ENCODE results near the gene PIAS3. TPM values are rescaled to one million over a fixed set of nuclear protein-coding genes. Genes with fewer than 3 reads are reported as not detected.

PIAS3 gene
- total and polyA plus RNA-seq, 2 experiments from 2014 or later: 35.7 to 45.4 TPM

DNA sequence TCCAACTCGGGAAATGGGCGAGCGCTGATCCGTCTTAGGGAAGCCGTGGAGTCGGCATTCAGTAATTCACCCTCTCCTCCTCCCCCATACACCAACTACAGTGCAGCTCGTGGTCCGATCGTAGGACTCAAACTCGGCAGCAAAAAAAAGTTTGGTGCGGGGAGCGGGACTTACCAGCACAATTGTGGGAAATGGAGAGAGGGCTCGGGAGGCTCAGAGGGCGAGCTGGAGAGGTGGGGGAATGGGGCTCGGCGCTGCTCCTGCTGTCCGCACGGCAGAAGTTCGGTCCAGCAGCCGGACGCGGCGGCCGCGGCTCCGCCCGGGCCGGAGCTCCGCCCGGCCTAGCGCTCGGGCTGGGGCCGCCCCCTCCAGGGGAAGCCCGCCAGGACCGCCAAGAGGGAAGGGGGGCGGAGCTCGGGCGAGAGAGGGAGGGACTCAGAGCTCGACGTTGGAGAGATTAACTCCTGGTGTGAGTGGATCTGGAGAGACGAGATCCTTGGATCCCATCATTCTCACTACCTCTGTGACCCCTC lies 676 bp upstream of the PIAS3 start:
- Histone ChIP-seq H3K36me3 (ENCODE audit: insufficient read depth) (peaks cover 9% of the 10 kb centered on the region), H4K20me1 (replicated peaks; ENCODE audit: insufficient read depth) (peaks cover 6% of the 10 kb centered on the region; the same call in 1 of the 2 replicates), H3K4me3 (peak overlapping the region; percentile 100), H2AFZ (peak overlapping the region; percentile 98), H3K27ac (ENCODE audit: low read depth) (peak overlapping the region; percentile 90), H3F3A (replicated peaks; ENCODE audit: low read depth) (peaks cover 5% of the 10 kb centered on the region; the same call in 1 of the 2 replicates), H3K4me2 (peak overlapping the region; percentile 94), H3K79me2 (replicated peaks; ENCODE audit: insufficient read depth) (peaks cover 8% of the 10 kb centered on the region), H3K4me1 (ENCODE audit: insufficient read depth) (peaks cover 7% of the 10 kb centered on the region), H3K9me2 (ENCODE audit: insufficient read depth) (peaks cover 5% of the 10 kb centered on the region; the same call in 1 of the 2 replicates), H3K27me3 (ENCODE audit: insufficient read depth) (no peaks in the 10 kb centered on the region)
- peak; percentile 75 for ATAC-seq
- Mint-ChIP-seq H3K9me3 (peaks cover 23% of the 10 kb centered on the region), H3K27me3 (ENCODE audit: insufficient read depth, low read depth, poor library complexity) (peaks cover 17% of the 10 kb centered on the region), H3K27ac (peak overlapping the region; percentile 85), H3K4me3 (peak overlapping the region; percentile 97), H3K4me1 (peaks cover 12% of the 10 kb centered on the region), H3K36me3 (ENCODE audit: low read depth) (peaks cover 37% of the 10 kb centered on the region)
- TF ChIP-seq EZH2phosphoT487 (IDR thresholded peaks at IDR 0.05; ENCODE audit: unreplicated experiment) (no peak), ZNF331 (CRISPR knock-in tag; IDR thresholded peaks at IDR 0.05; ENCODE audit: low read depth) (no peak), NANOG (IDR thresholded peaks at IDR 0.05; ENCODE audit: borderline replicate concordance) (no peak), STAT1 (IDR thresholded peaks at IDR 0.05; ENCODE audit: unreplicated experiment) (no peak), EZH2 (IDR thresholded peaks at IDR 0.05; ENCODE audit: low read depth, unreplicated experiment) (peak; percentile 24), ZNF114 (CRISPR knock-in tag; IDR thresholded peaks at IDR 0.05) (no peak), POLR2AphosphoS5 (IDR thresholded peaks at IDR 0.05; ENCODE audit: low read depth) (peak; percentile 56; the same call in 1 of the 2 replicates)
- TF ChIP-seq, protein P1, sequence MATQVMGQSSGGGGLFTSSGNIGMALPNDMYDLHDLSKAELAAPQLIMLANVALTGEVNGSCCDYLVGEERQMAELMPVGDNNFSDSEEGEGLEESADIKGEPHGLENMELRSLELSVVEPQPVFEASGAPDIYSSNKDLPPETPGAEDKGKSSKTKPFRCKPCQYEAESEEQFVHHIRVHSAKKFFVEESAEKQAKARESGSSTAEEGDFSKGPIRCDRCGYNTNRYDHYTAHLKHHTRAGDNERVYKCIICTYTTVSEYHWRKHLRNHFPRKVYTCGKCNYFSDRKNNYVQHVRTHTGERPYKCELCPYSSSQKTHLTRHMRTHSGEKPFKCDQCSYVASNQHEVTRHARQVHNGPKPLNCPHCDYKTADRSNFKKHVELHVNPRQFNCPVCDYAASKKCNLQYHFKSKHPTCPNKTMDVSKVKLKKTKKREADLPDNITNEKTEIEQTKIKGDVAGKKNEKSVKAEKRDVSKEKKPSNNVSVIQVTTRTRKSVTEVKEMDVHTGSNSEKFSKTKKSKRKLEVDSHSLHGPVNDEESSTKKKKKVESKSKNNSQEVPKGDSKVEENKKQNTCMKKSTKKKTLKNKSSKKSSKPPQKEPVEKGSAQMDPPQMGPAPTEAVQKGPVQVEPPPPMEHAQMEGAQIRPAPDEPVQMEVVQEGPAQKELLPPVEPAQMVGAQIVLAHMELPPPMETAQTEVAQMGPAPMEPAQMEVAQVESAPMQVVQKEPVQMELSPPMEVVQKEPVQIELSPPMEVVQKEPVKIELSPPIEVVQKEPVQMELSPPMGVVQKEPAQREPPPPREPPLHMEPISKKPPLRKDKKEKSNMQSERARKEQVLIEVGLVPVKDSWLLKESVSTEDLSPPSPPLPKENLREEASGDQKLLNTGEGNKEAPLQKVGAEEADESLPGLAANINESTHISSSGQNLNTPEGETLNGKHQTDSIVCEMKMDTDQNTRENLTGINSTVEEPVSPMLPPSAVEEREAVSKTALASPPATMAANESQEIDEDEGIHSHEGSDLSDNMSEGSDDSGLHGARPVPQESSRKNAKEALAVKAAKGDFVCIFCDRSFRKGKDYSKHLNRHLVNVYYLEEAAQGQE (IDR thresholded peaks at IDR 0.05; ENCODE audit: unreplicated experiment): no peak
- TF ChIP-seq, protein P2, sequence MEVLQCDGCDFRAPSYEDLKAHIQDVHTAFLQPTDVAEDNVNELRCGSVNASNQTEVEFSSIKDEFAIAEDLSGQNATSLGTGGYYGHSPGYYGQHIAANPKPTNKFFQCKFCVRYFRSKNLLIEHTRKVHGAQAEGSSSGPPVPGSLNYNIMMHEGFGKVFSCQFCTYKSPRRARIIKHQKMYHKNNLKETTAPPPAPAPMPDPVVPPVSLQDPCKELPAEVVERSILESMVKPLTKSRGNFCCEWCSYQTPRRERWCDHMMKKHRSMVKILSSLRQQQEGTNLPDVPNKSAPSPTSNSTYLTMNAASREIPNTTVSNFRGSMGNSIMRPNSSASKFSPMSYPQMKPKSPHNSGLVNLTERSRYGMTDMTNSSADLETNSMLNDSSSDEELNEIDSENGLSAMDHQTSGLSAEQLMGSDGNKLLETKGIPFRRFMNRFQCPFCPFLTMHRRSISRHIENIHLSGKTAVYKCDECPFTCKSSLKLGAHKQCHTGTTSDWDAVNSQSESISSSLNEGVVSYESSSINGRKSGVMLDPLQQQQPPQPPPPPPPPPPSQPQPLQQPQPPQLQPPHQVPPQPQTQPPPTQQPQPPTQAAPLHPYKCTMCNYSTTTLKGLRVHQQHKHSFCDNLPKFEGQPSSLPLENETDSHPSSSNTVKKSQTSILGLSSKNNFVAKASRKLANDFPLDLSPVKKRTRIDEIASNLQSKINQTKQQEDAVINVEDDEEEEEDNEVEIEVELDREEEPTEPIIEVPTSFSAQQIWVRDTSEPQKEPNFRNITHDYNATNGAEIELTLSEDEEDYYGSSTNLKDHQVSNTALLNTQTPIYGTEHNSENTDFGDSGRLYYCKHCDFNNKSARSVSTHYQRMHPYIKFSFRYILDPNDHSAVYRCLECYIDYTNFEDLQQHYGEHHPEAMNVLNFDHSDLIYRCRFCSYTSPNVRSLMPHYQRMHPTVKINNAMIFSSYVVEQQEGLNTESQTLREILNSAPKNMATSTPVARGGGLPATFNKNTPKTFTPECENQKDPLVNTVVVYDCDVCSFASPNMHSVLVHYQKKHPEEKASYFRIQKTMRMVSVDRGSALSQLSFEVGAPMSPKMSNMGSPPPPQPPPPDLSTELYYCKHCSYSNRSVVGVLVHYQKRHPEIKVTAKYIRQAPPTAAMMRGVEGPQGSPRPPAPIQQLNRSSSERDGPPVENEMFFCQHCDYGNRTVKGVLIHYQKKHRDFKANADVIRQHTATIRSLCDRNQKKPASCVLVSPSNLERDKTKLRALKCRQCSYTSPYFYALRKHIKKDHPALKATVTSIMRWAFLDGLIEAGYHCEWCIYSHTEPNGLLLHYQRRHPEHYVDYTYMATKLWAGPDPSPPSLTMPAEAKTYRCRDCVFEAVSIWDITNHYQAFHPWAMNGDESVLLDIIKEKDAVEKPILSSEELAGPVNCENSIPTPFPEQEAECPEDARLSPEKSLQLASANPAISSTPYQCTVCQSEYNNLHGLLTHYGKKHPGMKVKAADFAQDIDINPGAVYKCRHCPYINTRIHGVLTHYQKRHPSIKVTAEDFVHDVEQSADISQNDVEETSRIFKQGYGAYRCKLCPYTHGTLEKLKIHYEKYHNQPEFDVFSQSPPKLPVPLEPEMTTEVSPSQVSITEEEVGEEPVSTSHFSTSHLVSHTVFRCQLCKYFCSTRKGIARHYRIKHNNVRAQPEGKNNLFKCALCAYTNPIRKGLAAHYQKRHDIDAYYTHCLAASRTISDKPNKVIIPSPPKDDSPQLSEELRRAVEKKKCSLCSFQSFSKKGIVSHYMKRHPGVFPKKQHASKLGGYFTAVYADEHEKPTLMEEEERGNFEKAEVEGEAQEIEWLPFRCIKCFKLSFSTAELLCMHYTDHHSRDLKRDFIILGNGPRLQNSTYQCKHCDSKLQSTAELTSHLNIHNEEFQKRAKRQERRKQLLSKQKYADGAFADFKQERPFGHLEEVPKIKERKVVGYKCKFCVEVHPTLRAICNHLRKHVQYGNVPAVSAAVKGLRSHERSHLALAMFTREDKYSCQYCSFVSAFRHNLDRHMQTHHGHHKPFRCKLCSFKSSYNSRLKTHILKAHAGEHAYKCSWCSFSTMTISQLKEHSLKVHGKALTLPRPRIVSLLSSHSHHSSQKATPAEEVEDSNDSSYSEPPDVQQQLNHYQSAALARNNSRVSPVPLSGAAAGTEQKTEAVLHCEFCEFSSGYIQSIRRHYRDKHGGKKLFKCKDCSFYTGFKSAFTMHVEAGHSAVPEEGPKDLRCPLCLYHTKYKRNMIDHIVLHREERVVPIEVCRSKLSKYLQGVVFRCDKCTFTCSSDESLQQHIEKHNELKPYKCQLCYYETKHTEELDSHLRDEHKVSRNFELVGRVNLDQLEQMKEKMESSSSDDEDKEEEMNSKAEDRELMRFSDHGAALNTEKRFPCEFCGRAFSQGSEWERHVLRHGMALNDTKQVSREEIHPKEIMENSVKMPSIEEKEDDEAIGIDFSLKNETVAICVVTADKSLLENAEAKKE (CRISPR knock-in tag; IDR thresholded peaks at IDR 0.05): no peak
- TF ChIP-seq, protein P3, sequence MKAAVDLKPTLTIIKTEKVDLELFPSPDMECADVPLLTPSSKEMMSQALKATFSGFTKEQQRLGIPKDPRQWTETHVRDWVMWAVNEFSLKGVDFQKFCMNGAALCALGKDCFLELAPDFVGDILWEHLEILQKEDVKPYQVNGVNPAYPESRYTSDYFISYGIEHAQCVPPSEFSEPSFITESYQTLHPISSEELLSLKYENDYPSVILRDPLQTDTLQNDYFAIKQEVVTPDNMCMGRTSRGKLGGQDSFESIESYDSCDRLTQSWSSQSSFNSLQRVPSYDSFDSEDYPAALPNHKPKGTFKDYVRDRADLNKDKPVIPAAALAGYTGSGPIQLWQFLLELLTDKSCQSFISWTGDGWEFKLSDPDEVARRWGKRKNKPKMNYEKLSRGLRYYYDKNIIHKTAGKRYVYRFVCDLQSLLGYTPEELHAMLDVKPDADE (IDR thresholded peaks at IDR 0.05): no peak
- peak; percentile 94 for DNase-seq (ENCODE audit: low spot score)
